Esophagus (tissue), 2 donors: ENCODE measurements around the gene MESD. TPM values are rescaled to one million over a fixed set of nuclear protein-coding genes. Genes with fewer than 3 reads are reported as not detected.

Source experiments
- H3K27ac ChIP-seq, 2 donors: one replicate each; pipeline ENCODE4 v1.5.1; 2013; ENCODE audit warnings: low read depth in 2 of 2, mild to moderate bottlenecking in 2 of 2, inconsistent platforms in 1 of 2, low read length in 1 of 2, moderate library complexity in 1 of 2
- H3K27me3 ChIP-seq, 2 donors: one replicate each; pipeline ENCODE4 v1.6.1; 2013; ENCODE audit warnings: low read length in 2 of 2, control low read depth in 1 of 2, mild to moderate bottlenecking in 1 of 2; ENCODE audit not compliant: insufficient read depth in 2 of 2, control insufficient read depth in 1 of 2
- H3K36me3 ChIP-seq, 2 donors: one replicate each; pipeline ENCODE4 v1.6.1; 2013; ENCODE audit warnings: low read length in 1 of 2; ENCODE audit not compliant: control insufficient read depth in 2 of 2, insufficient read depth in 2 of 2
- H3K4me1 ChIP-seq, 2 donors: one replicate each; pipeline ENCODE4 v1.6.1; 2013; ENCODE audit warnings: low read length in 1 of 2; ENCODE audit not compliant: control insufficient read depth in 2 of 2, insufficient read depth in 2 of 2
- H3K4me3 ChIP-seq, 2 donors: one replicate each; pipeline ENCODE4 v1.5.1; 2013; ENCODE audit warnings: low read length in 2 of 2, mild to moderate bottlenecking in 2 of 2, low read depth in 1 of 2, moderate library complexity in 1 of 2
- H3K9me3 ChIP-seq, 2 donors: one replicate each; pipeline ENCODE4 v1.6.1; 2013; ENCODE audit warnings: mild to moderate bottlenecking in 2 of 2, low read depth in 1 of 2, low read length in 1 of 2, moderate library complexity in 1 of 2; ENCODE audit not compliant: control insufficient read depth in 2 of 2, insufficient read depth in 1 of 2
- WGBS, 2 donors: extraction: QIAGEN DNeasy Blood & Tissue Kit; methylation state at CpG; one replicate each; pipeline ENCODE4 v1.1.7; 2013; 5-methylcytosine and 5-hydroxymethylcytosine counted together
- polyA plus RNA-seq, 2 donors: library from polyadenylated mRNA; stranded (reverse); fragments of 200-250 nt; gene quantifications; one replicate each; pipeline ENCODE4 v1.2.3, GENCODE V29; 2013
- donor health status: healthy with polysubstance abuse.
- donor health status: Bipolar disorder and iron deficiency.

Gene MESD
- polyA plus RNA-seq, 2 donors = 11.4 to 14.4 TPM

DNA sequence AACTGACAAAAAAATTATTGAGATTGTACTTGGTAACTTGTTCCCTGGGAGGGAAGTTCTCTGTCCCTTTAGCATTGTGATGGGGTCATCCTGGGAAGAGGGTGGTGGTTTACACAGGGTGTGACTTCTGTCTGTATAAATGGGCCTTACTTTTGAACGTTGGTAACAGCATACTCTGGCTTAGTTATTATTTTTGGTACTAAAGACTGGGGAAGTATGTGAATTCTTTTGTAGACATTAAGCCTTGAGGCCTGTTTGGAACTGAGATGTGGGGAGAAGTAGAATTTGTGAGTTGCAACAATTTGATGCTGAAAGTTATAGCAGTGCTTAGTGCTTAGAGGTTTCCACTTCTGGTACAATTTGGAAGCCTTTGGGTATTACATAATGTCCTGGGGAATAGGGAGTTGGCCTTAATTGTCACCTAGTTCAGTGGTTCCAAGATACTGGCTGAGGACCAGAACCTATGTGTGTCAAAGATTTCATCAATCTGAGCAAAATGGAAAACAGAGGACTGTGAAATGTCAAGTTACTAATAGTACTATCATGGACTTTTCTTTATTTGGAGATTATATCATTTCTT is 27.0 kb upstream of the MESD start:
- Histone ChIP-seq H3K9me3 (no peaks in the 10 kb centered on the region), H3K27ac (no peak overlapping the region), H3K27me3 (no peaks in the 10 kb centered on the region), H3K36me3 (no peaks in the 10 kb centered on the region), H3K4me3 (no peak overlapping the region), H3K4me1 (peaks cover 0 to 3% of the 10 kb centered on the region in 2 donors)
- WGBS, 2 donors = 21 to 48% methylated on average over 1 of the region's 1 CpG

DNA sequence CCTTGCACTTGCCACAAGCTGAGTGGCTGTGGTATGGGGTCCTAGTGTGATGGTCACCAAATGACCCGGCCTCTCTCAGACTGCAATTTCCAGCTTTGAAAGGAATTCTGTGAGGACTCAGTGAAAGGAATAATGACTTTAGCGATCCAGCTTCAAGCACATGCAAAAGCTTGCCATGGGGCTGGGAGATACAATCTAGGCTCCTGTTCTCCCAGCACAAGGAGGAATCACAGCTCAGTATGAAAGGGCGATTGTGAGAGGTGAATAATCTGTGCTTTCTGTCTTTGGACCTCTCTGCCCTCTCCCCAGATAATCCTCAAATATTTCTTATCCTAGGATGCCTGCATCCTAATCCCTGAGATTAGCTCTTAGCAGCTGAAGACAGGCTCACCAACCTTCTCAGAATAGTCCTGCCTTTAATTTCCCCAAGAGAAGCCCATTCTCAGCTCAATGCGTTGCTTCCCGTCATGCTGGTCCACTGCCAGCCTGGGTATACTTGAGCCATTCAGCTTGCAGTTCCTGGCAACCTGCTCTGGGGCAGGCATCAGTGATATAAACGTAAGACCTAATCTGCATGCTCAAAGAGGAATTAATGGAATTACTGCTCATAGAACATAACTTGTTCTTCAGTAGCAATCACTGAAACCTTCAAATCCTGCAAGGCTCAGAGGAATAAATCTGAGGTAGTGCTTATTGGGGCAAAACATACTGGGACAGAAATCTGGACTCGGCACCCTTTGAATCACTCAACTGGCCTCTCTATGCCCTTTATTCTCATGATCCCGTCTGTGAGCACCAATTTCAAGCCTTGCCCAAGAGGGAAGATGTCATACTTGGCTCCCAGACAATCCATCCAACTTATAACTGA is 26.2 kb upstream of the MESD start:
- no peaks in the 10 kb centered on the region for H3K36me3 ChIP-seq
- H3K4me3 ChIP-seq = no peak overlapping the region
- 64 to 68% methylated on average over 8 of the region's 8 CpGs for whole genome bisulfite sequencing, 2 donors
- H3K9me3 ChIP-seq = no peaks in the 10 kb centered on the region
- H3K4me1 ChIP-seq = peaks cover 0 to 3% of the 10 kb centered on the region in 2 donors
- H3K27me3 ChIP-seq = no peaks in the 10 kb centered on the region
- no peak overlapping the region for H3K27ac ChIP-seq

DNA sequence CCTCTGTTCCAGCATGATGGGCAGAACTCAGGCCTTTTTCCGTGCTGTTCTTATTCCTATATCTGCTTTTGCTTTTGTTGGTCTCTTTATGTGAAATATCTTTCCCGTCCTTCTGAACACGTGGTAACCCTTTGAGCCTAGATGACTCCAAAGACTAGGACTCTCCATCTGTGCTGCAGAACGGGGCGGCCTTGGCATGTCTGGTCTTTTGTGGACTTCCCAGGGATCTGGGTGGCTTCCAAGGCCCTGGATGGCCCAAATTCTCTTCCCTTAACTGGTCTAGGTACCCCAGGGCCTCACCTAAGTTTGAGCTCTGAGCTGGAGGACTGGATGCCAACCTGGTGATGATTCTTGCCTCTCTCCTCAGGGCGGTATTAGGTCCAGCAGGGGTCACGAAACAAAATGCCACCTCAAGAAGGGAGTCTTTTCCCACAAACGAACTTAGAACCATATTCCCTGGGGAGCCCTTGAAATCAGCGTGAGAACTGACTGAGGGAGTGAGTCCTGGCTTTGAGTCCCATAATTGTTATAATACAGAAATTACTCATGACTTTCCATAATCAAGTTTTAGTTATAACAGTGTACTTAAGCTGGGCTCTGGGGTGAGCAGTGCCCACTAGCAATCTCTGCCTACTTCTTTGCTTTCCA is 25.0 kb upstream of the MESD start:
- 82 to 87% methylated on average over 9 of the region's 9 CpGs for WGBS, 2 donors
- Histone ChIP-seq H3K36me3 (no peaks in the 10 kb centered on the region), H3K27ac (no peak overlapping the region), H3K27me3 (no peaks in the 10 kb centered on the region), H3K4me3 (no peak overlapping the region), H3K9me3 (no peaks in the 10 kb centered on the region), H3K4me1 (peaks cover 0 to 3% of the 10 kb centered on the region in 2 donors)

DNA sequence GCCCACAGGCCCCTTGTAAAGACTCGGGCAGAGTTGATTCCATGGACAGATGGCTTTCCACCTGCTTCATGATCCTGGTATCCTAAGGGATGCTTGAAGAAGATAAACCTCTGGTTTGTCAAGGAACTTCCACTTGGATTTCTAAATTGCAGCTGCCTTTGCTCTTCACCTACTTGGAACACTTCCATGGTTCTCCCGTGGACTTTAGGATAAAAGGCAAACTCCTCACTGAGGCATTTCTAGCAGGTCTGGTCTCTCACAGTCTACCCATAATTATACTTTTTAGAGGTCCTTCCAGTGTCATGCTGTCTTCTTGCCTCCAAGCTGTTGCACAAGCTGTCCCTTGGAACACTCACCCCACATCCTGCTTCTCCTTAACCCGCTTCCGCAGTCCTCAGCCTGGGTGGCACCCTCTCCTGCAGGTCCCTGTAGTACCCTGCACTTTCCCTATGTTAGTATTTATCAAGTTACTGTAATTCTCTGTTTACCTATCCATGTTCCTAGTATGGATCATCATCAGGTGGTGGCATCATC is 23.8 kb upstream of the MESD start:
- 88 to 90% methylated on average over 4 of the region's 4 CpGs for WGBS, 2 donors

DNA sequence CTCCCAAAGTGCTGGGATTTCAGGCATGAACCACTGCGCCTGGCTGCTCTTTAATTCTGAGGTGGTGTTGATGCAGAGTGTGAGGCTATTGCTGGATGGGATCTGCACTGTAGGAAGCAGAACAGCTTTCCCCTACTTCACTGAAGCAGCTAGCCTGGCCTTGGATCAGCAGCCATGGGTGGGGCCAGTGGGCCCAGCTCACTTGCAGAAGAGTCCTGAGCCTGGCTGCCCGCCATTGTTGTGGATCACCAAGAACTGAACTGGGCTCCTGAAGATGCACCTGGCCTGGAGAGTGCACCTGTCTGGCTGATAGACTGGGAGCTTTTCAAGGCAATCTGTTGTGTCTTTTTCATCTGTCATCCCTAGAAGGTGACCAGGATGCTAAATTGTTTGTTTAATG is 23.0 kb upstream of the MESD start:
- Histone ChIP-seq H3K4me3 (no peak overlapping the region), H3K9me3 (no peaks in the 10 kb centered on the region), H3K27ac (no peak overlapping the region), H3K36me3 (no peaks in the 10 kb centered on the region), H3K4me1 (peaks cover 0 to 3% of the 10 kb centered on the region in 2 donors), H3K27me3 (no peaks in the 10 kb centered on the region)
- 95 to 96% methylated on average over 2 of the region's 2 CpGs for WGBS, 2 donors

More for the DNA sequence above, 23.8 kb upstream of the MESD start:
- Histone ChIP-seq H3K27me3 (no peaks in the 10 kb centered on the region), H3K4me3 (no peak overlapping the region), H3K4me1 (peaks cover 0 to 3% of the 10 kb centered on the region in 2 donors), H3K9me3 (no peaks in the 10 kb centered on the region), H3K36me3 (no peaks in the 10 kb centered on the region), H3K27ac (no peak overlapping the region)

DNA sequence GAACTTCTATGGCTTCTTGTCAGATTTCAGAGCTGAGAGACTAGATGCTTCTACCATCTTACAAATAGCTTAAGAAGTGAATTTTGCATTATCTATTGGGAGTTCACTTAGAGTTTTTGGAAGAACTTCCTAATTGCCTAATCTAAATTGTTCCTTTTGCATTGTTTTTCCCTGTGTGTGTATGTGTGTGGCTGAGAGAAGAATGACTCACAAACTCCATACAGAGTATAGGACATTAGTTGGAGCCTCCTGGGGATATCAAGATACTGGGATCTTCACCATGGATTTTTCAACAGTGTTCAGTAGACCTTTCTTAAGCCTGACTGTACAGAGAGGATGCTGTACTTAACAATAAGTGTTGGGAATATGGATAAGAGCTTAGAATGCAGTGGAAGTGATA is 22.0 kb upstream of the MESD start:
- H3K4me3 ChIP-seq = no peak overlapping the region
- no peaks in the 10 kb centered on the region for H3K27me3 ChIP-seq
- no peak overlapping the region for H3K27ac ChIP-seq
- H3K36me3 ChIP-seq = no peaks in the 10 kb centered on the region
- no peaks in the 10 kb centered on the region for H3K9me3 ChIP-seq
- H3K4me1 ChIP-seq = peaks cover 0 to 3% of the 10 kb centered on the region in 2 donors

DNA sequence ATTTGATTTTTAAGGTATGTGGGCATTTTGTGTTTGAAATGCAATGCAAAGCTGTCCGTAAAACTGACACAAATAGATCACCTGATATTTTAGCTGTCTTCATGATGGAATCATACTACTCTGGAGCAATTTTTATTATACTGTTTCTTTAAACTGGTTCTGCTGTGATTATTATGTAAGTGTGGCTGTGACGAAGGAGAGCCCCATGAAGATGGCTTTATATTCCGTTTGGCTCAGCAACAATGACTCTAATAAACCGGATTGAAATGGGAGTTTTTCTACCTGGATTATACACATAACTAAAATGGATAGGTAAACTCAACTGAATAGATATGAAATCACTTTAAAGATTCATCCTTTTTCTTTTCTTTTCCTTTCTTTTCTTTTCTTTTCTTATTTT is 20.5 kb upstream of the MESD start:
- Histone ChIP-seq H3K27ac (no peak overlapping the region), H3K36me3 (no peaks in the 10 kb centered on the region), H3K4me3 (no peak overlapping the region), H3K27me3 (no peaks in the 10 kb centered on the region), H3K9me3 (no peaks in the 10 kb centered on the region), H3K4me1 (peaks cover 0 to 3% of the 10 kb centered on the region in 2 donors)
- 80 to 81% methylated on average over 4 of the region's 4 CpGs for WGBS, 2 donors

DNA sequence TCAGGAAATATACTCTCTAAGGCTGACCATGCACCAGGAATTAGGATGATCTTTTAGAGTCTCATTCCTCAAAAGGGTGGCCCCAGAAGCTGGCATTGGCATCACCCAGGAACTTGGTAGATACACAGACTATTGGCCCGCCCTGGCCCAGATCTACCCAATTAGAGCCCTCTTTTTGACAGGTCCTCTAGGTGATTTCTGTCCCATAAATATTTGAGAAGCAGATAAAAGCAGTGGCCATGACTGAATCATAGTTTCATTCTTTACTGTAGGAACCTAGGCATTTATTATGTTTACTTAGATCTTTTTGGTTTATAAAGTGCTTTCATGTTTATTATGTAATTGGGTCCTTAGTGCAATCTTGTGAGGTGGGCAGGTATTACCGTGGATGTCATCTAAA is 18.7 kb upstream of the MESD start:
- H3K4me3 ChIP-seq = no peak overlapping the region
- H3K27me3 ChIP-seq = no peaks in the 10 kb centered on the region
- no peak overlapping the region for H3K27ac ChIP-seq
- no peaks in the 10 kb centered on the region for H3K36me3 ChIP-seq
- 79 to 90% methylated on average over 2 of the region's 2 CpGs for WGBS, 2 donors
- H3K4me1 ChIP-seq = no peaks in the 10 kb centered on the region
- H3K9me3 ChIP-seq = no peaks in the 10 kb centered on the region

DNA sequence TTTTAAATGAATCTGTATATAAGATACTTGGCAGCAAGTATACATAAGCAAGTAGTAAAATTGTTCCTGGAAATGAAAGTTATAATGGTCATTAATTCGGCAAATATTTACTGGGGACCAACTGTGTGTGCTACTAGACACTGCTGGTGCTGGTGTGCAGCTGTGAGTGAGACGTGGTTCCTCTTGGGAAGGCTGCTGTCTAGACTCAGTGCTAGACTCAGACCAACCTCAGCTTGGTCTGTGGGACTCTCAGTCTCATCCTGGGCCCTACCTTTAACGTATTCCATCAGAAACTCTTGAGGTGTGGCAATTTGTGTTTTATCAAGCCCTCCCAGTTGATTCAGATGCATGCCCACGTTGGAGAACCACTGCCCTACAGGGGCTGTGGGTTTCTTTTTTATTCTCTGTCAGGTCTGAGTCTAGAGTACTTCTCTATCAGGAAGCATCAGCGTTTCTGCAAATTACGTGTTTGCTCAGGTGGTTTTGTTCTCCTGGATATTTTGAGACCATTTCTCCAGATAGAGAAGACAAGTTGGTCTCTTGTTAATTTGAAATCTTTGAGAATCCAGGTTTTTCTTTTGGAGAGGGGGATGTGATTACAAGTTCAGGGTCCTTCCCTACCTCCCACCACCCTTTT is 17.9 kb upstream of the MESD start:
- no peak overlapping the region for H3K4me3 ChIP-seq
- peaks cover 0 to 5% of the 10 kb centered on the region in 2 donors for H3K36me3 ChIP-seq
- peaks cover 5 to 6% of the 10 kb centered on the region in 2 donors for H3K4me1 ChIP-seq
- H3K27ac ChIP-seq = no peak overlapping the region
- 73 to 83% methylated on average over 6 of the region's 6 CpGs for WGBS, 2 donors
- H3K27me3 ChIP-seq = no peaks in the 10 kb centered on the region
- H3K9me3 ChIP-seq = peaks cover 0 to 5% of the 10 kb centered on the region in 2 donors
